ENCODE data around the gene KCNC4. TPM values are rescaled to one million over a fixed set of nuclear protein-coding genes. Genes with fewer than 3 reads are reported as not detected.

Gene KCNC4
- total RNA-seq, 1 experiment from 2014 or later = 8.9 TPM

GRCh38 chr1:110198746-110199145 lies 11.4 kb upstream of the KCNC4 start:
- H3K79me2 ChIP-seq (ENCODE audit: insufficient read depth, low read length) = no peaks in the 10 kb centered on the region
- no peak overlapping the region; a peak in 1 of 7 replicates for H3K27ac Mint-ChIP-seq
- H4K8ac ChIP-seq (replicated peaks; ENCODE audit: insufficient read length, low read depth, low read length) = no peak overlapping the region
- H3K79me1 ChIP-seq (ENCODE audit: insufficient read depth, low read depth, low read length, poor library complexity, severe bottlenecking) = no peaks in the 10 kb centered on the region
- no peaks in the 10 kb centered on the region for H4K20me1 ChIP-seq (ENCODE audit: control insufficient read depth, insufficient read depth, insufficient read length)
- H3K14ac ChIP-seq (ENCODE audit: insufficient read depth, low read length) = no peak overlapping the region
- no peak overlapping the region for H3K9ac ChIP-seq (ENCODE audit: extremely low read depth, insufficient read length, low read length)
- no peak for DNase-seq
- no peaks in the 10 kb centered on the region for H3K9me3 Mint-ChIP-seq
- H4K91ac ChIP-seq (ENCODE audit: insufficient read length, low read depth, low read length) = no peak overlapping the region
- no peak overlapping the region for H2AK5ac ChIP-seq (ENCODE audit: insufficient read length, low read length)
- H3K27ac ChIP-seq (ENCODE audit: insufficient read length, low read depth, low read length) = no peak overlapping the region
- no peak overlapping the region for H3K56ac ChIP-seq (ENCODE audit: insufficient read length, low read depth, low read length)
- no peak overlapping the region for H2BK20ac ChIP-seq (ENCODE audit: low read depth, low read length, poor library complexity, severe bottlenecking)
- WGBS (ENCODE audit: extremely low coverage, insufficient read length, low lambda C conversion rate) = no CpG with 5 or more reads among the region's 2 CpGs
- H3T11ph ChIP-seq (ENCODE audit: low read length) = no peak overlapping the region
- H2AFZ ChIP-seq (ENCODE audit: low read length) = no peak overlapping the region
- no peaks in the 10 kb centered on the region for H3K27me3 ChIP-seq (ENCODE audit: insufficient read depth, low read length)
- no peak overlapping the region for H2BK5ac ChIP-seq (ENCODE audit: insufficient read length, low read length)
- no peaks in the 10 kb centered on the region for H3K23me2 ChIP-seq (ENCODE audit: insufficient read length, low read depth, low read length, poor library complexity, severe bottlenecking)
- no peak overlapping the region for H2BK120ac ChIP-seq (ENCODE audit: low read depth, low read length, poor library complexity, severe bottlenecking)
- H2BK12ac ChIP-seq (ENCODE audit: insufficient read length, low read depth, low read length) = no peak overlapping the region
- no peak overlapping the region for H3K4me2 ChIP-seq (ENCODE audit: insufficient read depth, insufficient read length, low read length)
- H3K4me1 ChIP-seq (ENCODE audit: insufficient read depth, low read length) = no peaks in the 10 kb centered on the region
- H3K36me3 Mint-ChIP-seq (ENCODE audit: insufficient read depth in 1 of 3, low read depth in 3 of 3) = no peaks in the 10 kb centered on the region
- H3K4me1 Mint-ChIP-seq = peaks cover 11% of the 10 kb centered on the region in 2 experiments
- H4K5ac ChIP-seq (ENCODE audit: insufficient read length, low read depth, low read length) = no peak overlapping the region
- H3K18ac ChIP-seq (ENCODE audit: insufficient read length, low read depth, low read length) = no peak overlapping the region
- no peaks in the 10 kb centered on the region for H3K9me3 ChIP-seq (ENCODE audit: control insufficient read depth, low read depth, low read length)
- H3K27me3 Mint-ChIP-seq (ENCODE audit: low read depth) = no peaks in the 10 kb centered on the region; the same call in 1 of the 2 replicates
- no peak overlapping the region for H3K23ac ChIP-seq (ENCODE audit: insufficient read length, low read depth, low read length)
- TF ChIP-seq CTCF (conservative IDR thresholded peaks at IDR 0.05) = no peak
- H2BK15ac ChIP-seq (ENCODE audit: low read depth, low read length) = no peak overlapping the region
- H3K4ac ChIP-seq (ENCODE audit: low read depth, low read length) = no peak overlapping the region
- H3K4me3 Mint-ChIP-seq = no peak overlapping the region

All from H9 (cell line).